ENCODE data around the gene FADS2.

The FADS2 gene

DNA sequence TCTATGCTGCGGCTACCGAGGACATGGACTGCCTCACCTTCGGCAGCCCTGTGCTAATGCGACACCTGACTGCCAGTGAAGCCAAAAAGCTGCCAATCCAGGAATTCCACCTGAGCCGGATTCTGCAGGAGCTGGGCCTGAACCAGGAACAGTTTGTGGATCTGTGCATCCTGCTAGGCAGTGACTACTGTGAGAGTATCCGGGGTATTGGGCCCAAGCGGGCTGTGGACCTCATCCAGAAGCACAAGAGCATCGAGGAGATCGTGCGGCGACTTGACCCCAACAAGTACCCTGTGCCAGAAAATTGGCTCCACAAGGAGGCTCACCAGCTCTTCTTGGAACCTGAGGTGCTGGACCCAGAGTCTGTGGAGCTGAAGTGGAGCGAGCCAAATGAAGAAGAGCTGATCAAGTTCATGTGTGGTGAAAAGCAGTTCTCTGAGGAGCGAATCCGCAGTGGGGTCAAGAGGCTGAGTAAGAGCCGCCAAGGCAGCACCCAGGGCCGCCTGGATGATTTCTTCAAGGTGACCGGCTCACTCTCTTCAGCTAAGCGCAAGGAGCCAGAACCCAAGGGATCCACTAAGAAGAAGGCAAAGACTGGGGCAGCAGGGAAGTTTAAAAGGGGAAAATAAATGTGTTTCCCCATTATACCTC, 32.1 kb upstream of the FADS2 start:
- TF ChIP-seq, protein P1, sequence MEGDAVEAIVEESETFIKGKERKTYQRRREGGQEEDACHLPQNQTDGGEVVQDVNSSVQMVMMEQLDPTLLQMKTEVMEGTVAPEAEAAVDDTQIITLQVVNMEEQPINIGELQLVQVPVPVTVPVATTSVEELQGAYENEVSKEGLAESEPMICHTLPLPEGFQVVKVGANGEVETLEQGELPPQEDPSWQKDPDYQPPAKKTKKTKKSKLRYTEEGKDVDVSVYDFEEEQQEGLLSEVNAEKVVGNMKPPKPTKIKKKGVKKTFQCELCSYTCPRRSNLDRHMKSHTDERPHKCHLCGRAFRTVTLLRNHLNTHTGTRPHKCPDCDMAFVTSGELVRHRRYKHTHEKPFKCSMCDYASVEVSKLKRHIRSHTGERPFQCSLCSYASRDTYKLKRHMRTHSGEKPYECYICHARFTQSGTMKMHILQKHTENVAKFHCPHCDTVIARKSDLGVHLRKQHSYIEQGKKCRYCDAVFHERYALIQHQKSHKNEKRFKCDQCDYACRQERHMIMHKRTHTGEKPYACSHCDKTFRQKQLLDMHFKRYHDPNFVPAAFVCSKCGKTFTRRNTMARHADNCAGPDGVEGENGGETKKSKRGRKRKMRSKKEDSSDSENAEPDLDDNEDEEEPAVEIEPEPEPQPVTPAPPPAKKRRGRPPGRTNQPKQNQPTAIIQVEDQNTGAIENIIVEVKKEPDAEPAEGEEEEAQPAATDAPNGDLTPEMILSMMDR (IDR thresholded peaks at IDR 0.05; ENCODE audit: insufficient read depth, low read depth, low read length, missing control alignments) = no peak
- no peak overlapping the region for H3K4me3 ChIP-seq (ENCODE audit: low read length)
- DNase-seq (ENCODE audit: low read depth) = no peak

DNA sequence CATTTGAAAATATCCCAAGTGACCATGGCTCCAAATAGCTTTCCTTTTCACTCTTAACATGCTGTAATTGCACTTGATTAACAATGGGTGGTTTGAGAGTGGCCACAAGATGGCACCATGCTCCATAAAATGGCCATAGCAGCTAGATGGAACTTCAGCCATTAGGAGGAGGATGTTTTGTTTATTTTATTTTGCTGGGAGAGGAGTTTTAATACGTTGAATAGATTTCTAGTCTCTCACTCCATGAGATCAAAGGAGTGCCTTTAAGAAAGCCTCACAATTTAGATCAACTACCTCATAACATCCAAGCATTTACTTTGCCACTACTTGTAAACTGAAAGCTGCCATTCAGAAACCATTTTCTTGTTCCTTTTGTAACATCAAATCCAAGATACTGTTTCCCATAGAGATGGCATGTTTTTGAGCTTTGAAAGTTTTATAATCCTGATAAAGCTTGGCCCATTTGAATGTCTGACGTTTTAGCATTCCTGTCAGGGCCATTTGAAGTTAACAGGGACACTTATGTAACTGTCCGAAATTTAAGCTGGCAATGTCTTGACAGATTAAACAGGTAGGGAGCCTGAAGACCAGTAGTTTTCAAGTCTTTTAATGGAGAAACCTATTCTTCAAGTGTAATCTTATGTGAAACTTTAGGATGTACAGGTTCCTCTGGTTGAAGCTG, 30.7 kb upstream of the FADS2 start:
- peak; percentile 86 for DNase-seq (ENCODE audit: low read depth)
- TF ChIP-seq, protein P1 (IDR thresholded peaks at IDR 0.05; ENCODE audit: insufficient read depth, low read depth, low read length, missing control alignments) = peak; percentile 83
- no peak overlapping the region for H3K4me3 ChIP-seq (ENCODE audit: low read length)

DNA sequence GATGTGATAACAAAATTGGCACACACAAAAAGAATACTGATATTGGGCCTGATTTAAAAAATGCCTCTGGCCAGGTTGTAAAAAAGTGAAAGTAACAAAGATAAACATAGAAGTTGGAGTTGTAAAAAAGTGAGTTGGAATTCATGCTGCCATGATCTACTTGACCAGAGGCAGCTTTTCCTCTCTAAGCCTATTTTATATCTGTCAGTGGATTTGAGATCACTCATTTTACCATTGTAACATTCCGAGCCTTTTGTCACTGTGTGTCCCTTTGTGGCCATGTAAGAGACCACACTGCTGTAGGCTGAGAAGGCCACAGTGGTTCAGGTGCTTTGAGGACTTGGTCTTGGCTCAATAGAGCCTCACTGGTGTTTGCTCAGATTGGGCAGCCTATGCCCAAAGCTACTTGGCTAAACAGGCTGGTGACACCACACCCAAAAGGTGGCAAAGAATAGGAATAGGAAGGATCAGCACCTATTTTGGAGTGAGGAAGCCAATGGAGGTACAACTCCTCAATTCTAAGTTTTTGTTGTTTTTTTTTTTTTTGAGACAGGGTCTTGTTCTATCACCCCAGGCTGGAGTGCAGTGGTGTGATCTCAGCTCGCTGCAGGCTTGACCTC, 28.3 kb upstream of the FADS2 start:
- TF ChIP-seq, protein P1 (IDR thresholded peaks at IDR 0.05; ENCODE audit: insufficient read depth, low read depth, low read length, missing control alignments) = no peak
- DNase-seq (ENCODE audit: low read depth) = no peak
- H3K4me3 ChIP-seq (ENCODE audit: low read length) = no peak overlapping the region

DNA sequence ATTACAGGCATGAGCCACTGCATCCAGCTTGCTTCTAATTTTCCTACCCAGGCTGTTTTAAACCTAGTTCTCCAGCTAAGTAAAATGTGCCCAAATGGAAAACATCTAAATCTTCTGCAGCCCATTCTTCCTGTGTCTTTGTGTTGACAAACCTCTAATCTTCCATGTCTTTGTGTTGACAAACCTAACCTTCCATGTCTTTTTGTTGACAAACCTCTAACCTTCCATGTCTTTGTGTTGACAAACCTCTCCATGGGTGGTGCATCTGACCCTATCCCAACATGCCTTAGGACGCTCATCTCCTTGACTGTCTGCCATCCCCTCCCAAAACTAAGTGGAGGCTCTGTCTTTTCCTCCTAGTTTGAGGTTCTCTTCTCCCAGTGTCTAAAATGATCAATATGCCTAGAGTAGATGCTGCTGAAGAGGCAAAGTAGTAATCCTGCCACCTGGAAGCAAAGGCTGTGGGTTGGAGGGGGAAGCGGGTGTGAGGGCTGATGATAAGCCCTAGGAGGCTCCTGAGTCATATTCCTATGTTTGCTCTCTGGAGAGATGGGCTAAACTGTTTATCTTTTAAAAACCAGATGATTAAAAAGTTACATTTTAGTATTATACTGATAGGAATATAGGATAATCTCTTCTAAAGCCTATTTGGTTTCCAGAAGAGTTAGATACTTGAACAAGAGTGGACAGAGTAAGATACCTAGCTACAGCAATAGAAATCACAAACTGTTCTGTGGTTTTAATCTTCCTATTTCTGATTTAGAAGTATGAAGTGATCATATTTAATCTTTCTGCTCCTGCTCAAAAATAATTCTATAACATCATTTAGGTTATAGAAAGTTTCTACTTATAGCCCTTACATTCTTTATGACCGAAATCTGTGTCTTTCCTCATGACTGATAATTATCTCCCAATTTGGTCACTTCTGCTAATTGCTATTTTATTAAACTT, 27.5 kb upstream of the FADS2 start:
- no peak for DNase-seq (ENCODE audit: low read depth)
- no peak overlapping the region for H3K4me3 ChIP-seq (ENCODE audit: low read length)
- TF ChIP-seq, protein P1 (IDR thresholded peaks at IDR 0.05; ENCODE audit: insufficient read depth, low read depth, low read length, missing control alignments) = no peak

DNA sequence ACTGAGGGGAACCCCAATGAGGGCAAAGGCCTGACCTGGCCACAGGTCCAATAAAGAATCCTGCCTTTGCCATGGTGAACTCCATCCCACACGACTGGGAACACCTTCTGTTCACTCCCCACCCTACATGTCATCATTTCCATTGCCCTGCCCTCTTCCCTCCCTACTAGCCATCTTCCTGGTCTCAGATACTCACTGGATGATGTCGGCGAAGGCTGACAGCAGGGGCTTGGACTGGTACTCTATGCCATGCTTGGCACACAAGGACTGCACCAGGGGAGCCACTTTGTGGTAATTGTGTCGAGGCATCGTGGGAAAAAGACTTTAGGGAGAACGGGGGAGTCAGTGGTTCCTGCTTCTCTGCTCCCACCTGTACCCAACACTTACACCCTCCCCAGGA, 25.5 kb upstream of the FADS2 start:
- no peak overlapping the region for H3K4me3 ChIP-seq (ENCODE audit: low read length)
- DNase-seq (ENCODE audit: low read depth) = no peak
- TF ChIP-seq, protein P1 (IDR thresholded peaks at IDR 0.05; ENCODE audit: insufficient read depth, low read depth, low read length, missing control alignments) = no peak

DNA sequence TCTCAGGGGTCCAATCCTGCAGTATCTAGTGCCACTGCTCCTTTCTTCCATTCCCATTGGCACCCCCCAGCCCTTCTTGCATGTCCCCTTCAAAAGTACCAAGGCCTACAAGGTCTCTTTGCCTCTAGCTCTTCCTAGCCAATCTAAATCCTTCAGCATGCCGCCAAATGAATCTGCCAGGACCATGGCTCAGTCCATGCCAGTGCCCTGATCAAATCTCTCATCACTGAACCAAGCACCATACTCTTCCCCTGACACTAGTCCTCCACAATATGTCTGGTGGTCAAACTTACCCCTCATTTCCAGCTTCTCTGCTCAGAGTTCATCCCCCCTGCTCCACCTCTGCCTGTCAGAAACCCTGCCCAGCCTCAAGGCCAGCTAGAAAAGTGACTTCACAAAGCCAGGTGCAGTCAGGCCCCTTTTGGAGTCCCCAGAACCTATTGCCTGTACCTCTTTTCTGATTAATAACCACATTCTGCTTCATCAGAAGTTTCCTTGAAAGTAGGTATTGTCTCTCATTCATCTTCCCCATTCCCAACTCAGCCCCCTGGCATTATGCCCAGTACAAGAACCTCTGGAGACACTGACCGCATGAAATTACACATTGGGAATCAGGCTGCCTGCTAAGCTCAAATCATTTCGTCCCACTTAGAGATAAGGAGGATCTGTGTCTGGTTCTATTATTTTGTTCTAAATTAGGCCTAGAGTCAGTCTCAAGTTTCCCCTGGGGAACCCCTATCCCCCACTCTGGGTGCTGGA, 24.0 kb upstream of the FADS2 start:
- H3K4me3 ChIP-seq (ENCODE audit: low read length) = no peak overlapping the region
- DNase-seq (ENCODE audit: low read depth) = no peak
- TF ChIP-seq, protein P1 (IDR thresholded peaks at IDR 0.05; ENCODE audit: insufficient read depth, low read depth, low read length, missing control alignments) = no peak
